Left ventricle myocardium superior (tissue), 1 donor: Measurements from ENCODE around the gene SDF2. TPM values are rescaled to one million over a fixed set of nuclear protein-coding genes. Genes with fewer than 3 reads are reported as not detected.
"Not testable (repeated sequence)": the region's sequence is repeated elsewhere in the genome, so short reads cannot be mapped to it uniquely, and the experiment has no call there.

Experiments
- ATAC-seq: fragments of 200-7000 bp; cut with Tn5 transposase; one replicate; pipeline ENCODE4 v1.9.1; 2020; ENCODE audit warnings: mild to moderate bottlenecking, moderate library complexity
- DNase-seq: peaks from one replicate; pipeline ENCODE4 v3.0.0-alpha.2; 2020
- intact Hi-C: fragments of 100-400 bp; cut with micrococcal nuclease; formaldehyde crosslinking; loops from one replicate; pipeline ENCODE4 v1.11.0; 2022
- total RNA-seq: library from RNA; stranded (reverse); fragmentation: NEBNext Ultra II Directional; extraction: Animal tissue kit (Norgen Biotek cat#: 25700); gene quantifications from one replicate; pipeline ENCODE4 v1.2.1, GENCODE V29; 2021
- donor health status: DM: no; HTN: yes; CAD: no; lungs with severe emphysema.

SDF2 gene
- total RNA-seq, 1 donor from 2014 or later, result 30.7 TPM

DNA sequence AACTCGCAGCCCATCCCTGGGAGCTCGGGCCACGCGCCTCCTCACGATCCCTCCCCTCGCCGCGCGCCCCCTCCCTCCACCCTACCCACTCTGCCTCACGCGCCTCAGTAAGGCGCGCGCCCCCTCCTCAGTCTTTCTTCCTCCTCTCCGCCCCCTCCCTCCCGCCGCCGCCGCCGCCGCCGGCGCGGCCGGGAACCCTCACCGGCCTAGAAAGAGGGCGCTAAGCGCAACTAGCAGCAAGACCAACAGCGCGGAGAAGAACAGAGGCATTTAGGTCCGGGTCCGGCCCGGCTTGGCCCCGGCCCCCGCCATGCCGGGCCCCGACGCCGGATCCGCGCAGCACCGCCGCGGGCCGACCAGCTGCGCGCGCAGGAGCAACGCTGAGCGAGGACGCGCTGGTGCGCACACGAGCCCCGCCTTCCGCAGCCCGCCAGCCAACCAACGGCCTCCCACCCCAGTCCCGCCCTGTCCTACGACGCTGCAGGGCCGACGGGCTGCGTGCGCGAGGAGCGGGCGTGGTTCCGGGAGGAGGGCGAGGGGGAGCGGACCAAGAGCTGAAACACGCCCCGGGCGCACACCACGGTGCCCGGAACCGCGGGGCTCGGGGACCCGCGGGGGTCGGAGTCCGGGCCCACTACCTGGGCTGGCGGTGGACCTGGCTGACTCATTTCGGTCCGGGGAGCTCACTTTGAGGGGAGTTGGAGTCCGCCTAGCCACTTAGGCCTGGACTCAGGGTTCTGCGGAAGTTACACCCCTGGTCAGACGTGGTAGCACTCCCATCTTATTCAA, 16.7 kb downstream of the SDF2 start, which contains the start of gene BLTP2:
TSS of gene BLTP2 (minus strand) at position 372 of the 789 bp plus-strand sequence. CDS start at position 270, 102 bp downstream.
- DNase-seq, result peak; percentile 98
- peak; percentile 97 for ATAC-seq
- intact Hi-C loops, result loop anchor here (5.0 kb wide), 1 partner anchor 52 kb away; no protein-coding TSS in a partner anchor

GRCh38 chr17:28643983-28644786, 17.5 kb downstream of the SDF2 start:
- DNase-seq, result peak; percentile 44

DNA sequence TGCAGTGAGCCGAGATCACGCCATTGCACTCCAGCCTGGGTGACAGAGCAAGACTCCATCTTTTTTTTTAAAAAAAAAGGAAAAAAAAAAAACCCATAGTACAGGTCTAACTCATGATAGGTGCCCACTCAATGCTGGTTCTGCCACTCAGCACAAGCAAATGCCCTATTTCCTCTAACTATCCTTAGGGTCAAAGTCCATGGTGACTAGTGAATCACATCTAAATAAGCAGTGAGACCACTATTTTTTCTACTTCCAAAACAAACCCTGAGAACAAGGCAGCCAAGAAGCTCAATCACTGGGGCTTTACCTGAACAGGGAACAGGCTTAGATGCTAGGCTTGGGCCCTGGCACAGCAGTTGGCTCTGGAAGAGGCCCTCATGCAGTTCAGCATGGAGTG, 20.1 kb downstream of the SDF2 start:
- ATAC-seq (no peak), DNase-seq (no peak)
- intact Hi-C loops, result no loop called here

More at GRCh38 chr17:28643983-28644786, 17.5 kb downstream of the SDF2 start:
- peak; percentile 2 for ATAC-seq
- intact Hi-C loops, result no loop called here

DNA sequence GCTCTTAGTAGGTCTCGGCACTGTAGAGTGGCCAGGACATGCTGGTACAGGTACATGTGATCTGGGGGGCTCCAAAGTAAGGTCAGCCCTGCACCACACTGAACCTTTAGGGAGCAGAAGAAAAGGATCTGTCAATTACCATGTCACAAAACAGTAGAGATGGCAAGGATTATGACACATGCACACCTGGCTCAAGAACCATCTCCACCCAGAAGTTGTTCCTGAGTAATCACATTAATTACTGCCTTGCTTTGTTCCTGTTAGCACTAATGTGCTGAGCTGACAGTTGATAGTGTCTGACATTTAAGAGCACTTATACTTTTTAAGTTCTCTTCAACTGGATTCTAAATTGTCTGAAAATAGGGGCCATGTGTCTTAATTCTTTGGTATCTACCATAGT, 26.2 kb downstream of the SDF2 start:
- DNase-seq (no peak), ATAC-seq (no peak)
- intact Hi-C loops, result no loop called here

- intact Hi-C loops, result no loop called here
- DNase-seq (no peak), ATAC-seq (no peak)
Measured at GRCh38 chr17:28634206-28634865, 27.4 kb downstream of the SDF2 start.

DNA sequence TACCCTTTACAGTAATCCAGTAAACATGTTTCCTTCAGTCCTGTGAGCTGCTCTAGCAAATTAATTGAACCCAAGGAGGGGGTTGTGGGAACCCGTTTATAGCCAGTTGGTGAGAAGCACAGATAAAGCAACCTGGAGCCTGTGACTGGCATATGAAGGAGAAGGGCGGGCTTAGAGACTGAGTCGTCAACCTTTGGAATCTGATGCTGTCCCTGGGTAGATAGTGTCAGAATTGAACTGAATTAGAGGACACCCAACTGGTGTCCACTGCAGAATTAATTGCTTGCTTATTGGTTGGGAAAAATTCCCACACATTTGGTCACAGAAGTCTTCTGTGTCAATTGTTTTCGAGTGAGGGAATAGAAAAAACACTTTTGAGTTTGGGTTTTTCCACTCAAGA, 34.9 kb downstream of the SDF2 start:
- DNase-seq (no peak), ATAC-seq (no peak)
- intact Hi-C loops, result no loop called here

DNA sequence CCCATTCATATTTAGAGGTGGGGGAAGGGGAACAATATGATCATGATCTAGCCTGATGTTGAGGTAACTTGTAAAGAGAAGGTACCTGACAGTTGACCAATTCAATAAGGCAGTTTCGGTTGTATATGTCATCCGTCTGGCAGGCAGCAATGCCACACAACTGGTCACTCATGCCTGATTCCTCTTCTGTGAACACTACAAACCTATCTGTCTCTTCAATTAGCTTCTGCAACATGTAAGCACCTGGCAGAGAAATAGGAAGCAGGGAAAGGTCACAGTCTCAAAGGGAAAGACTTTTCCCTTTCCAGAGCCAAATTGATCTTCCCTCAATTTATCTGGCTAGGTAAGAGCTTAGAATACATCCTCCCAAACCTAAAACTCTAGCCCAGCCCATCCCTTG, 37.6 kb downstream of the SDF2 start:
- ATAC-seq (peak; percentile 50), DNase-seq (no peak)
- intact Hi-C loops, result no loop called here

DNA sequence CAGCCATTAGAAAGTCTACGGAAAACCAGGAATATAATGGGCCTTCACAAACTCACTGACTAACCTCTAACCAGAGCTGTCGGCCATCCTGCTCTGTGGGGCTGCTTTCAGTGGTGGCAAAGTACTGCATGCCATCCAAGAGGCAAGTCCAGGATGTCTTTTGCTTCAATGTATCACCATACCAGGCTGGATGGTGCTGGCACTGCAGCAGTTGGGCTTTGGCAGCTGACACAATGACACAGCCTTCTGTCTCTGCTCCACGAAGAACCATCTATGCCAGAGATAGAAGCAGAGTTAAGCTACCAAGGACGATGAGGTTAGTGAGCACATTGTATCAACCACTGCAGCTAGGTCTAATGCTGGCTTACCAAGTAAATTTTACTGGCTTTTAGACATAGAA, 38.0 kb downstream of the SDF2 start:
- intact Hi-C loops, result no loop called here
- DNase-seq, result peak; percentile 46

DNA sequence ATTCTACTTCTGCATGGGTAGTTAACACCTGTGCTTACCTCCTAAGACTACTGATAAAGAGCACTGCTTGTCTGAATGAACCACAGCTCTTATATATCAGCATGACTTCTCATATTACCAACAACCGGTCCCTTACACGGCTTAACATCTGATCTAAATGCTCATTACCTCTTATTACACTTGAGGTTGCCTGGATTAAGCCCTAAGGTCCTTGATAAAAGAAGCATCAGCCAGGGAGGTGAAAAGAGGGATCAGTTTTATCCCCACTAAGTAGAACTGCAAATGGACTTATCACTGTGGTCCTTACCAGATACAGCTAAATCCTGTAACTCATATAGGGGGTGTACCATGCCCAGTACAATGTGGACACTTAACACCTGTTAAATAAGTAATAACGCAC, 39.5 kb downstream of the SDF2 start:
- intact Hi-C loops, result no loop called here
- no peak for DNase-seq
- ATAC-seq, result no peak

More for the DNA sequence above, 38.0 kb downstream of the SDF2 start:
- ATAC-seq, result peak; percentile 89

GRCh38 chr17:28620010-28620409, 41.7 kb downstream of the SDF2 start:
- no peak for DNase-seq
- intact Hi-C loops, result no loop called here
- ATAC-seq, result no peak

DNA sequence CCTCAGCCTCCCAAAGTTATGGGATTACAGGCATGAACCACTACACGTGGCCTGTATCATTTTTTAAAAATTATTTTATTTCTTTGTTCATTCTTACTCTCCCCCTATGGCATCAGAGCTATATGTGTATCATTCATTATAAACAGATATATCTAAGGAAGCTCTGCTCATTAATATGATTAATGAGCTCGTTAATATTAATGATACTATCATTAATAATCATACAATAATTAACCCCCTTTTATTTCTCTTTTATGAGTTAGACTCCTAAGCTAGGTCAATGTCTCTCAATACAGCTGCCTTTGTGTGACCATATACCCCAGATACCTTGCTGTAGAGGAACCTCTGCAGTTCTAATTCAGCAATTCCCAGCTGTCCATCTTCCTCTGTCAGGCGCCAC, 43.2 kb downstream of the SDF2 start:
- intact Hi-C loops, result no loop called here
- no peak for ATAC-seq

DNA sequence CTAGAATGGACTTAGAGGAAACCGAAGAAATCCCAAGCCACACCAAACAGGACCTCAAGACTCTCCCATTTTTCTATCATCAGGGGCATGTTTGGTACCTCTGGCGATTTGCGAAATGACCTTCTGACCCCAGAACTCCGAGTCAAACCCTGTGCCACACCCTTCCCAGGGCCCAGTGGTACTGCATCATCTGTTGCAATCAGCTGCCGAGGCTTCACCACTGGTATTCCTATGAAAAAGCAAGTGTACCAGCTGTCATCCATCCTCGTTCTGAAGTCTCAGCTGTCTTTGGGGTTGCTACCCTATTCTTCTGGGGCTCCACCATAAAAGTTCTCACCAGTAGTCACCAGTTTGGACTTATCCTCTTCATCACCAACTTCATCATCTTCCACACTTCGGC, 45.4 kb downstream of the SDF2 start:
- DNase-seq (no peak), ATAC-seq (no peak)
- intact Hi-C loops, result no loop called here

More for the DNA sequence above, 43.2 kb downstream of the SDF2 start:
- DNase-seq, result no peak

DNA sequence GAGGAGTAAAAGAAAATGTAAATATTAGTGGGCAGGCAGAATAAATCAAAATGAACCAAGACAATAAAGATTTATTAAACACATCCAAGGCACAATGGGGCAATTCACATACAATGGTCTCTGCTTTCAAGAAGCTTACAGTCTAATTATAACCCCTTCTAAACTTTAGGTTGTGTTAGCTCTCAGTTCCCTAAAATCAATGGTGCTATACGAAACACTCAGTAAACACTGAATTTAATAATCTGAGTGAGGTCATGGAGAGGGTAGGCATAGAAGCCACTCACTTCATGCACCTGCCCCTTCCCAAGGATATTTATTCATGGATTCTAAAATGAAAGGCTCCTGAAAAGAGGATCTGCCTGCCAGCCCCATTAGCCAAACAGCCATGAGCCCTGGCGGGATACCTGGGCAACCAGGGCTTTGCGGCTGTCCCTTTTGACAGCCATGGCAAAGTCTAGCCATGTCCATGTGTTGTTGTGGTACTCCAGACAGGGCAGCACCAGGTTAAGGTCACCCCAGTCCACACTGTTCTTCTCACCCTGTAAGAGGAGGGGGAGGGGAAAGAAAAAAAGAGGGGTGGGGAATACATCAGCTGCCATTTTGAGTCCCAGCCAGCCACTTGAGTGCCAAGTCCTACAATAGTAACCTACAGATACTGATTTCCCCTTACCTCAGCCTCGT, 46.3 kb downstream of the SDF2 start:
- peak; percentile 47 for ATAC-seq
- no peak for DNase-seq
- intact Hi-C loops, result no loop called here

GRCh38 chr17:28613931-28614381, 47.8 kb downstream of the SDF2 start, which contains the start of gene RSKR:
Gene RSKR, minus strand, starts transcription at chr17:28614185. Its CDS starts 24 bp downstream, at chr17:28614161.
- ATAC-seq (peak; percentile 17), DNase-seq (no peak)
- intact Hi-C loops, result loop anchor here (2.0 kb wide), 1 partner anchor 119 kb away; no protein-coding TSS in a partner anchor

DNA sequence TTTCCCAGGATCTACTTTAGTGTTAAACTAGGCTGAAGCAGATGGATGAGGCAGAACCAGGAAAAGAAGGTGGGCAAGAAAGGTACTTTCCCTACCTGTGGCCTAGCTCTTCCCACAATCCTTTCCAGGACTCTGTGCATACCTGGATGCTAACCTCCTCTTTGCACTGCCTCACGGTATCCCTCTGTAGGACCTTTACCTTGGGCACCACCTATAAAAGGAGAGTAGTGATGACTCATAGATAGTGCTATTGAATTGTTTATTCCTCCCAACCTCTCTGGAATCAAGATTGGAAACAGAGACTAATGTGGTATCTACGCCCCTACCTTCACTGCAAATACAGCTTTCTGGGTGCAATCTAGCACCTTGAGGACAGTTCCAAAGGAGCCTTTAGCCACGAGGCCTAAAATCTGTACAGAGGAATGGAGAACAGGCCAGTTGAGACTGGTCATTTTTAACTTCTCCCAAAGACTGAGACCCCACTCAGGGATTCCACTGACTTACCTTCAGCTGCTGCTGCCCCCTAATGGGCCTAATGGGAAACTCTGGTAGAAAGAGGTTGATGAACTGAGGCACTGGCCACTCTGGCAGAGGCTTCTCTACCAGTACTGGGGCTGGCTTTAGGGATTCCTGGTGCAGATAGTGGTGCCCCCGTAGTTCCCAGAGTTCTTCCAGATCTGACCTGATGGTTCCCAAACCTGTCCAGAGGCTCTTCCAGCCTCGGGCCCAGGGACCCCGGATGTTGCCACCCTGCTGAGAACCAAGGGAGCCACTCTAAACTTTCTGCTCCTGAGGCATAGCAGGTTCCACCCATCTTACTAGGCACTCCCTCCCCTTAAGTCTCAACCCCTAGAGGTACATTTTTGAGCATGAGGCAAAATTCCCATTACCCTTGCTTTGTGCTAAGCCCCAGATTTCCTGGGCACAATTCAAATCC, 48.5 kb downstream of the SDF2 start:
- intact Hi-C loops, result loop anchor here (2.0 kb wide), 1 partner anchor 118 kb away; no protein-coding TSS in a partner anchor
- ATAC-seq, result peak; percentile 71

GRCh38 chr17:28612531-28612930, 49.2 kb downstream of the SDF2 start:
- DNase-seq (no peak), ATAC-seq (no peak)
- intact Hi-C loops, result loop anchor here (2.0 kb wide), 1 partner anchor 118 kb away; no protein-coding TSS in a partner anchor

More for the DNA sequence above, 48.5 kb downstream of the SDF2 start:
- no peak for DNase-seq

- ATAC-seq (no peak), DNase-seq (no peak)
- intact Hi-C loops, result no loop called here
Measured at GRCh38 chr17:28610376-28610775, 51.3 kb downstream of the SDF2 start.

- ATAC-seq, DNase-seq, intact Hi-C loops: not testable (repeated sequence)
Measured at GRCh38 chr17:28604031-28604430, 57.7 kb downstream of the SDF2 start.
